ENCODE results near the gene A4GALT.
"Not testable (repeated sequence)": the region's sequence is repeated elsewhere in the genome, so short reads cannot be mapped to it uniquely, and the experiment has no call there.

Gene A4GALT

GRCh38 chr22:42686756-42687491, 33.7 kb downstream of the A4GALT start:
- no peaks in the 10 kb centered on the region for H3K9me3 ChIP-seq (ENCODE audit: control insufficient read depth, insufficient read depth, low read length)

GRCh38 chr22:42685941-42686653, 34.6 kb downstream of the A4GALT start:
- no peaks in the 10 kb centered on the region; the same call in 1 of the 2 replicates for H3K36me3 ChIP-seq (ENCODE audit: insufficient read depth, low read length)
- peaks cover 17% of the 10 kb centered on the region; the same call in 1 of the 2 replicates for H3K4me1 ChIP-seq (ENCODE audit: insufficient read depth, low read length)
- no peak overlapping the region for H3K9ac ChIP-seq (ENCODE audit: low read depth, low read length)
- no peaks in the 10 kb centered on the region for H3K9me3 ChIP-seq (ENCODE audit: control insufficient read depth, insufficient read depth, low read length)

More at GRCh38 chr22:42686756-42687491, 33.7 kb downstream of the A4GALT start:
- Histone ChIP-seq H3K4me1 (ENCODE audit: insufficient read depth, low read length) (peaks cover 17% of the 10 kb centered on the region; the same call in 1 of the 2 replicates), H3K9ac (ENCODE audit: low read depth, low read length) (no peak overlapping the region), H3K36me3 (ENCODE audit: insufficient read depth, low read length) (no peaks in the 10 kb centered on the region; the same call in 1 of the 2 replicates)

- Histone ChIP-seq H3K9me3 (ENCODE audit: control insufficient read depth, insufficient read depth, low read length) (no peaks in the 10 kb centered on the region; the same call in 1 of the 2 replicates), H3K36me3 (ENCODE audit: insufficient read depth, low read length) (no peaks in the 10 kb centered on the region; the same call in 1 of the 2 replicates), H3K9ac (ENCODE audit: low read depth, low read length) (no peak overlapping the region), H3K4me1 (ENCODE audit: insufficient read depth, low read length) (peaks cover 17% of the 10 kb centered on the region; the same call in 1 of the 2 replicates)
Observed at GRCh38 chr22:42684462-42685195, 36.0 kb downstream of the A4GALT start.

- H3K9me3 ChIP-seq (ENCODE audit: control insufficient read depth, insufficient read depth, low read length) = no peaks in the 10 kb centered on the region; the same call in 1 of the 2 replicates
- H3K9ac ChIP-seq (ENCODE audit: low read depth, low read length) = no peak overlapping the region
- H3K36me3 ChIP-seq (ENCODE audit: insufficient read depth, low read length) = no peaks in the 10 kb centered on the region
- peaks cover 16% of the 10 kb centered on the region; the same call in 1 of the 2 replicates for H3K4me1 ChIP-seq (ENCODE audit: insufficient read depth, low read length)
Observed at GRCh38 chr22:42683578-42684283, 36.9 kb downstream of the A4GALT start.

GRCh38 chr22:42682113-42682851, 38.4 kb downstream of the A4GALT start:
- Histone ChIP-seq H3K9ac (ENCODE audit: low read depth, low read length) (no peak overlapping the region), H3K4me1 (ENCODE audit: insufficient read depth, low read length) (peaks cover 6% of the 10 kb centered on the region; the same call in 1 of the 2 replicates), H3K36me3 (ENCODE audit: insufficient read depth, low read length) (no peaks in the 10 kb centered on the region), H3K9me3 (ENCODE audit: control insufficient read depth, insufficient read depth, low read length) (no peaks in the 10 kb centered on the region; the same call in 1 of the 2 replicates)

GRCh38 chr22:42680648-42681047, 40.0 kb downstream of the A4GALT start:
- Histone ChIP-seq H3K9ac (ENCODE audit: low read depth, low read length) (no peak overlapping the region), H3K4me1 (ENCODE audit: insufficient read depth, low read length) (no peaks in the 10 kb centered on the region; the same call in 1 of the 2 replicates), H3K36me3 (ENCODE audit: insufficient read depth, low read length) (no peaks in the 10 kb centered on the region)

GRCh38 chr22:42679691-42680090, 41.0 kb downstream of the A4GALT start:
- Histone ChIP-seq H3K36me3 (ENCODE audit: insufficient read depth, low read length) (no peaks in the 10 kb centered on the region), H3K9ac (ENCODE audit: low read depth, low read length) (no peak overlapping the region), H3K4me1 (ENCODE audit: insufficient read depth, low read length) (no peaks in the 10 kb centered on the region; the same call in 1 of the 2 replicates), H3K9me3 (ENCODE audit: control insufficient read depth, insufficient read depth, low read length) (no peaks in the 10 kb centered on the region; the same call in 1 of the 2 replicates)

More at GRCh38 chr22:42680648-42681047, 40.0 kb downstream of the A4GALT start:
- no peaks in the 10 kb centered on the region; the same call in 1 of the 2 replicates for H3K9me3 ChIP-seq (ENCODE audit: control insufficient read depth, insufficient read depth, low read length)

GRCh38 chr22:42678894-42679293, 41.8 kb downstream of the A4GALT start:
- no peak overlapping the region for H3K9ac ChIP-seq (ENCODE audit: low read depth, low read length)
- no peaks in the 10 kb centered on the region for H3K36me3 ChIP-seq (ENCODE audit: insufficient read depth, low read length)
- no peaks in the 10 kb centered on the region; the same call in 1 of the 2 replicates for H3K4me1 ChIP-seq (ENCODE audit: insufficient read depth, low read length)
- H3K9me3 ChIP-seq (ENCODE audit: control insufficient read depth, insufficient read depth, low read length) = no peaks in the 10 kb centered on the region; the same call in 1 of the 2 replicates

- not testable (repeated sequence) for H3K4me1 ChIP-seq (ENCODE audit: insufficient read depth, low read length); H3K9me3 ChIP-seq (ENCODE audit: control insufficient read depth, insufficient read depth, low read length); H3K9ac ChIP-seq (ENCODE audit: low read depth, low read length); H3K36me3 ChIP-seq (ENCODE audit: insufficient read depth, low read length)
Observed at GRCh38 chr22:42677936-42678335, 42.7 kb downstream of the A4GALT start.

GRCh38 chr22:42676059-42676607, 44.5 kb downstream of the A4GALT start:
- H3K36me3 ChIP-seq (ENCODE audit: insufficient read depth, low read length) = no peaks in the 10 kb centered on the region

GRCh38 chr22:42673898-42674401, 46.7 kb downstream of the A4GALT start:
- Histone ChIP-seq H3K4me1 (ENCODE audit: insufficient read depth, low read length) (no peaks in the 10 kb centered on the region), H3K36me3 (ENCODE audit: insufficient read depth, low read length) (no peaks in the 10 kb centered on the region), H3K9ac (ENCODE audit: low read depth, low read length) (no peak overlapping the region), H3K9me3 (ENCODE audit: control insufficient read depth, insufficient read depth, low read length) (peaks cover 4% of the 10 kb centered on the region; the same call in 1 of the 2 replicates)

More at GRCh38 chr22:42676059-42676607, 44.5 kb downstream of the A4GALT start:
- Histone ChIP-seq H3K9me3 (ENCODE audit: control insufficient read depth, insufficient read depth, low read length) (no peaks in the 10 kb centered on the region; the same call in 1 of the 2 replicates), H3K4me1 (ENCODE audit: insufficient read depth, low read length) (no peaks in the 10 kb centered on the region; the same call in 1 of the 2 replicates), H3K9ac (ENCODE audit: low read depth, low read length) (no peak overlapping the region)

- H3K36me3 ChIP-seq (ENCODE audit: insufficient read depth, low read length); H3K4me1 ChIP-seq (ENCODE audit: insufficient read depth, low read length); H3K9me3 ChIP-seq (ENCODE audit: control insufficient read depth, insufficient read depth, low read length); H3K9ac ChIP-seq (ENCODE audit: low read depth, low read length): not testable (repeated sequence)
Observed at GRCh38 chr22:42673071-42673470, 47.6 kb downstream of the A4GALT start.

Measured in ES-I3 (cell line).